Endometrial microvascular endothelial cells (primary cell): ENCODE data around the gene SPACA7. TPM values are rescaled to one million over a fixed set of nuclear protein-coding genes. Genes with fewer than 3 reads are reported as not detected.

Experiments used
- in situ Hi-C: cut with HindIII; loops from 2 replicates; pipeline ENCODE4 v1.10.0; 2017; ENCODE audit warnings: low sequenced_read_pairs, low pct_unique_long_range_greater_than_20kb; ENCODE audit errors: inconsistent ontology term
- total RNA-seq: library from RNA; depleted of rRNA; stranded (reverse); fragments of >200 nt; gene quantifications from one replicate; pipeline ENCODE4 v1.2.3, GENCODE V29; 2015; ENCODE audit errors: inconsistent ontology term

SPACA7 gene
- total RNA-seq, 1 donor from 2014 or later: not detected

DNA sequence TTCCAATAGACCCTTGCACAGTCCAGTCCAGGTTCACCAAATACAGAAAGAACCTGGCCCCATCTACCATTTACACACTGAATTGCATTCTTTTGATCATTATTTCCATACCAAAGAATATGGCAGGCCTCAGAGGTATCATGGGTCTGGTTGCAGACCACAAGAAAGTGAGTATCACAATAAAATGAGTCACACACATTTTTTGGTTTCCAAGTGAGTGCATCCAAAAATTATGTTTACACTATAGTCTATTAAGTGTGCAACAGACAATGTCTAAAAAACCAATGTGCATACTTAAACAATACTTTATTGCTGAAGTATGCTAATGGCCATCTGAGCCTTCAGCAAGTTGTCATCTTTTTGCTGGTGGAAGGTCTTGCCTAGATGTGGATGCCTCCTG is 105.3 kb downstream of the SPACA7 start:
- in situ Hi-C loops: no loop called here

DNA sequence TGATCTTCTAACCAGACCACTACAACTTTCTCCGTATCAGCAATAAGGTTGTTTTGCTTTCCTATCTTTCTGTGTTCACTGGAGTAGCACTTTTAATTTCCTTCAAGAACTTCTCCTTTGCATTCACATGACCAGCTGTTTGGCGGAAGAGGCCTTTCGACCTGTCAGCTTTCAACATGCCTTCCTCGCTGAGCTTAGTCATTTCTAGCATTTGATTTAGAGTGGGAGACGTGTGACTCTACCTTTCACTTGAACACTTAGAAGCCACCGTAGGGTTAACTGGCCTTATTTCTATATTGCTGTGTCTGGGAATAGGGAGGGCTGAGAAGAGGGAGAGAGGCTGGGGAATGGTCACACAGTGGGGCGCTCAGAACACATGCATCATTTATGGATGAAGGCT is 107.1 kb downstream of the SPACA7 start:
- in situ Hi-C loops: no loop called here

Other genes with a start within 250 kb of the SPACA7 start
- 32.2 TPM for gene TUBGCP3, start 211.8 kb downstream of the SPACA7 start, total RNA-seq